C4-2B (cell line): ENCODE data around the gene LHFPL6.

ENCODE experiments used
- CTCF ChIP-seq: fragments of 450-650 bp; conservative IDR thresholded peaks from 2 replicates; pipeline ENCODE4 v1.5.1; 2017; ENCODE audit warnings: mild to moderate bottlenecking
- ZFX ChIP-seq: fragments of 450-650 bp; IDR thresholded peaks from 2 replicates; pipeline ENCODE4 v1.6.1; 2017

DNA sequence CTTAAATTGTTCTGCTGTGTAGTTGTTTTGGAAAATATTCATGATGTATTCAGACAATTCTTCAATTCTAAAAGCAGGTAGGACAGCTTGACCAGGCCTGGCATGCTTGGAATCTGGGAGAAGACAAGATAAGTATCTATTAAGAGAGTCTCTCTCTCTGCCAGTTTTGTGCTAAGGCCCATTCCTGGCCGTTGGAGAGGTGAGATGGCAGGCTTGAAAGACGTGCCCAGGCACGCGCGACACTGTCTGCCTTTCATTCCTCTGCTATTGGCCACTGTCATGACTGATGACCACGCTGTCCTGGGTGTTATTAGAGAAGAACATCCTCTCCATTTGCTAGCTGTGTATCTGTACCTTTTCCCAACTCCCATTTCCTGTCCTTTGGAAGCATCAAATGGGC is 90.3 kb downstream of the LHFPL6 start:
- no peak for TF ChIP-seq CTCF
- no peak for TF ChIP-seq ZFX
